Body of pancreas (tissue), 4 donors: ENCODE measurements around the gene AUTS2.

ENCODE experiments used
- CTCF ChIP-seq, 7 experiments: fragments of 450-650 bp in 4 of 7; fragments of 200-600 bp in 3 of 7; sonication (generic) in 3 of 7; IDR thresholded peaks; one replicate each; pipeline ENCODE4 v1.5.1; 2016 to 2019; ENCODE audit warnings: antibody characterized with exemption in 7 of 7
- POLR2A ChIP-seq, 3 donors: fragments of 450-650 bp; IDR thresholded peaks; one replicate each; pipeline ENCODE4 v1.6.1; 2016; ENCODE audit warnings: antibody characterized with exemption in 3 of 3, mild to moderate bottlenecking in 2 of 3

GRCh38 chr7:70591643-70592042, 993.4 kb downstream of the AUTS2 start:
- TF ChIP-seq CTCF (IDR thresholded peaks at IDR 0.05): no peak
- no peak for TF ChIP-seq POLR2A (IDR thresholded peaks at IDR 0.05)
